Lower lobe of right lung (tissue), 2 donors: ENCODE data around the gene MRPL43. TPM values are rescaled to one million over a fixed set of nuclear protein-coding genes. Genes with fewer than 3 reads are reported as not detected.

Experiments
- ATAC-seq, 2 donors: fragments of 200-7000 bp; cut with Tn5 transposase; one replicate each; pipeline ENCODE4 v1.9.1; 2020 to 2022; ENCODE audit warnings: mild to moderate bottlenecking in 2 of 2, moderate library complexity in 2 of 2
- DNase-seq: peaks from one replicate; pipeline ENCODE4 v3.0.0-alpha.2; 2020
- H3K27ac ChIP-seq: fragments of 200-600 bp; one replicate; pipeline ENCODE4 v1.8.0; 2022
- H3K27me3 ChIP-seq: fragments of 200-600 bp; one replicate; pipeline ENCODE4 v1.8.0; 2022; ENCODE audit warnings: low read depth
- H3K36me3 ChIP-seq: fragments of 200-600 bp; one replicate; pipeline ENCODE4 v1.8.0; 2022; ENCODE audit warnings: mild to moderate bottlenecking
- H3K4me1 ChIP-seq: fragments of 200-600 bp; one replicate; pipeline ENCODE4 v1.8.0; 2022
- H3K4me3 ChIP-seq: fragments of 200-600 bp; one replicate; pipeline ENCODE4 v1.8.0; 2022; ENCODE audit warnings: mild to moderate bottlenecking
- H3K9me3 ChIP-seq: fragments of 200-600 bp; one replicate; pipeline ENCODE4 v1.8.0; 2022
- CTCF ChIP-seq: fragments of 200-600 bp; IDR thresholded peaks from one replicate; pipeline ENCODE4 v1.8.0; 2022; ENCODE audit warnings: antibody characterized with exemption, mild to moderate bottlenecking
- intact Hi-C: fragments of 100-400 bp; cut with DNase I; formaldehyde crosslinking; loops from one replicate; pipeline ENCODE4 v1.11.0; 2022
- total RNA-seq: library from RNA; stranded (reverse); fragmentation: NEBNext Ultra II Directional; extraction: Animal tissue kit (Norgen Biotek cat#: 25700); gene quantifications from one replicate; pipeline ENCODE4 v1.2.1, GENCODE V29; 2021
- donor health status: DM: no; HTN: yes; CAD: no; lungs with severe emphysema.

Gene MRPL43
- total RNA-seq, 1 donor from 2014 or later = 59.7 TPM

DNA sequence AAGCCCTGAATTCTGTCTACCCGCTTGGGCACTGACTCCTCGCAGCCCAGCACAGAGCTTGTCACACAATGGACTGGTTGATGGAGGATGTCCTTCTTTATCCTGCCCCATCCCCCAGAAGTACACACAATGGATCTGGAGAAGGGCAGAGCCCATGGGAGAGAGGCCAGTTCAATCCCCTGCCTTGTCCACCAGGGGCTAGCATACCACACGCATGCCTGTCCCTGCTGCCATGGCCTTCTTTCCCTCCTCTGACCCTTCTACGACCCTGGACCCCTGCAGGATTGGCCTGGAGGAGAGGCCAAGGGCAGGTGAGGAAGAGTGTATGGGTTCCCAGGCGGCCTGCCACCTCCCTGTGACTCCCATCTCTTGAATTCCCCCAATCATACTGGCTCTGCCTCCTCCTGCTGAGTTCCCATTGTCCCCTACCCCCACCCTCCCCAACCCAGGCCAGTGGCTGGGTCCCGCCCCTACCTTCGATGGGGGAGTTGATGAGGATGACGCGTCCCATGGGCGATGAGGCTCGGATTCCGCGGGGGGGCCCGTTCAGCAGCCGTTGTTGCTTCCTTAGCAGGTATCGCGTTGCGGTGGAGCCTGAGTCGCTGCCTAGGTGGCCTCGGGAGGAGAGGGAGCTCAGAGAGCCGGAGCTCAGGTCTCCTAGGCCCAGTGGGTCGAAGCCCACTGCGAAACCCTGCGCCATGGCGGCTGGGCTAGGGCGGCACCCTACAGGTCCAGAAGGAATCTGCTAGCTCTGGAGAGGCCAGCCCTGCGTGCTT is 42.4 kb upstream of the MRPL43 start:
- ATAC-seq (no peak), DNase-seq (no peak)
- TF ChIP-seq CTCF = no peak
- Histone ChIP-seq H3K9me3 (no peaks in the 10 kb centered on the region), H3K4me1 (peaks cover 20% of the 10 kb centered on the region), H3K27ac (no peak overlapping the region), H3K4me3 (no peak overlapping the region), H3K27me3 (no peaks in the 10 kb centered on the region), H3K36me3 (peaks cover 3% of the 10 kb centered on the region)
- intact Hi-C loops = no loop called here

- DNase-seq (no peak), ATAC-seq (no peak)
- Histone ChIP-seq H3K36me3 (no peaks in the 10 kb centered on the region), H3K9me3 (no peaks in the 10 kb centered on the region), H3K27me3 (no peaks in the 10 kb centered on the region), H3K4me3 (no peak overlapping the region), H3K27ac (no peak overlapping the region), H3K4me1 (peaks cover 17% of the 10 kb centered on the region)
- intact Hi-C loops = no loop called here
- TF ChIP-seq CTCF = no peak
These were observed 41.4 kb upstream of the MRPL43 start for GRCh38 chr10:101028446-101029337.

- Histone ChIP-seq H3K27me3 (no peaks in the 10 kb centered on the region), H3K9me3 (no peaks in the 10 kb centered on the region), H3K36me3 (no peaks in the 10 kb centered on the region), H3K27ac (no peak overlapping the region), H3K4me1 (peaks cover 6% of the 10 kb centered on the region), H3K4me3 (no peak overlapping the region)
- no peak for TF ChIP-seq CTCF
- DNase-seq (no peak), ATAC-seq (no peak)
- intact Hi-C loops = no loop called here
These were observed 39.9 kb upstream of the MRPL43 start for GRCh38 chr10:101027106-101027720.

GRCh38 chr10:101022967-101023705 is 35.8 kb upstream of the MRPL43 start:
- no peaks in the 10 kb centered on the region for H3K36me3 ChIP-seq
- DNase-seq (no peak), ATAC-seq (no peak)
- no peaks in the 10 kb centered on the region for H3K9me3 ChIP-seq
- TF ChIP-seq CTCF = no peak
- intact Hi-C loops = no loop called here
- no peak overlapping the region for H3K4me3 ChIP-seq
- H3K4me1 ChIP-seq = peaks cover 12% of the 10 kb centered on the region
- H3K27me3 ChIP-seq = peaks cover 7% of the 10 kb centered on the region
- no peak overlapping the region for H3K27ac ChIP-seq

DNA sequence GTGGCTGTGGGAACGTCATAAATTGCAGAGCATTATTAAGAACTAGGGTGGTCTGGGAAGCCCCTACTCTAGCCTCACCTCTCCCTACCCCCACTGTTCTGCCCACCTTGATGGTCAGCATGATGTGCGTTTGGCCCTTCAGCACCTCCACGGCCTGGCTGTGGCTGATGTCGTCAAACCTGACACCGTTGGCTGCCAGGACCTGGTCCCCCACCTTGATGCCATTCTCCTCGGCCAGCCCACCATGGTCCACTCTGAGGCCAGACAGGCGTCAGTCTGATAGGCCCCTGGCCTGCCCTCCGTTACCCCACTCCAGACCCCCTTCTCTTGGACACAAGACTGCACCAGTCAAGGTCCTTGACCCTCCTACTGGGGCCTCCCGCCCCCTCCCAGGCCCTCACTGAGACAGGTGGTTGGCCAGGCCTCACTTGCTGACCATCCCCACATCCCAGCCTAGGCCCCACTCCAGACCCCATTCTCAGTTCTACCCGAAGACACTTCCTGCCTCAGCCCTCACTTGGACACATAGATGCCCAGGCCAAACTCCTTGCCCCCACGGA is 34.5 kb upstream of the MRPL43 start:
- intact Hi-C loops = no loop called here
- peaks cover 16% of the 10 kb centered on the region for H3K27me3 ChIP-seq
- no peak overlapping the region for H3K27ac ChIP-seq
- no peaks in the 10 kb centered on the region for H3K36me3 ChIP-seq
- DNase-seq (no peak), ATAC-seq (no peak)
- no peak overlapping the region for H3K4me3 ChIP-seq
- H3K9me3 ChIP-seq = no peaks in the 10 kb centered on the region
- H3K4me1 ChIP-seq = peaks cover 12% of the 10 kb centered on the region
- no peak for TF ChIP-seq CTCF
